NB4 (cell line): Measurements from ENCODE around the gene TRIM69.

Experiments used
- CTCF ChIP-seq: IDR thresholded peaks from one replicate; pipeline ENCODE4 v1.5.1; 2012; ENCODE audit warnings: low read depth, low read length
- MAX ChIP-seq: IDR thresholded peaks from 2 replicates; pipeline ENCODE4 v1.6.1; 2011; ENCODE audit warnings: low read depth, low read length
- MYC ChIP-seq: IDR thresholded peaks from 2 replicates; pipeline ENCODE4 v1.6.1; 2011; ENCODE audit warnings: low read depth, low read length
- POLR2A ChIP-seq: IDR thresholded peaks from 2 replicates; pipeline ENCODE4 v1.6.1; 2011; ENCODE audit warnings: mild to moderate bottlenecking; ENCODE audit not compliant: insufficient read length; ENCODE audit errors: extremely low read depth

GRCh38 chr15:44718927-44719292 is 17.4 kb upstream of the TRIM69 start:
- TF ChIP-seq CTCF (no peak), POLR2A (no peak), MAX (no peak), MYC (no peak)
